ENCODE data around the gene GIPC3.

GIPC3 gene, protein sequence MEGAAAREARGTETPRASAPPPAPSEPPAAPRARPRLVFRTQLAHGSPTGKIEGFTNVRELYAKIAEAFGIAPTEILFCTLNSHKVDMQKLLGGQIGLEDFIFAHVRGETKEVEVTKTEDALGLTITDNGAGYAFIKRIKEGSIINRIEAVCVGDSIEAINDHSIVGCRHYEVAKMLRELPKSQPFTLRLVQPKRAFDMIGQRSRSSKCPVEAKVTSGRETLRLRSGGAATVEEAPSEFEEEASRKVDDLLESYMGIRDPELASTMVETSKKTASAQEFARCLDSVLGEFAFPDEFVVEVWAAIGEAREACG

DNA sequence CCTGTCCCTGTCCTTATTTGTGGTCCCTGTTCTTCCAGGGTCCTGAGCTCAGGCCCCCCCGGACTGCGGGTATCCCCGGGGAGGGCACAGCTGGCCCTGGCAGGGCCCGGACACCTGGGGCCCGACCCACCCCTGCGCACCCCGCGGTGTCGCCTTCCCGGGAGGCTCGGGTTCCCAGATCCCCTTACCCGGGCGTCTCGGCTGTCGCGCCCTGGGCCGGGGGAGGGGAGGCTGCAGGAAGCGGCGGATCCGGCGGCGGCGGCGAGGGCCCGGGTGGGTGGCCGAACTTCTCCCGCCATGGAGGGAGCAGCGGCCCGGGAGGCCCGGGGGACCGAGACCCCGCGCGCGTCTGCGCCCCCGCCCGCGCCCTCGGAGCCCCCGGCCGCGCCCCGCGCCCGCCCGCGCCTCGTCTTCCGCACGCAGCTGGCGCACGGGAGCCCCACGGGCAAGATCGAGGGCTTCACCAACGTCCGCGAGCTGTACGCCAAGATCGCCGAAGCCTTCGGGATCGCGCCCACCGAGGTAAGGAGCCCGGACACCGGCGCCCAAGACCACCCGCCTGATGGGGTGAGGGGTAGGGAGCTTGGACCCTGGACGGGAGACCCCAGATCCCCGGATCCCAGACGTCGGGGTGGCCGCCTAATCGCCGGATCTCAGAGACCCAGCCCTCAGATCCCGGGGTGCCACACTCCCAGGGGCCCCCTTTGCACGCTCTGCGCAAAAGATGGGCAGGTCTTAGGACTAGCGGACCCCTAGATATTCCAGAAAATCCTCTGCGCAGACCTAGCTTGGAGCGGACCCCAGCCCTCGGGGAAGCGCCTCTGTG, at the start of gene GIPC3:
Gene GIPC3, plus strand, starts transcription at position 178 of the 826 bp plus-strand sequence. Its CDS starts 120 bp downstream, at position 298.
- DNase-seq, result no peak

DNA sequence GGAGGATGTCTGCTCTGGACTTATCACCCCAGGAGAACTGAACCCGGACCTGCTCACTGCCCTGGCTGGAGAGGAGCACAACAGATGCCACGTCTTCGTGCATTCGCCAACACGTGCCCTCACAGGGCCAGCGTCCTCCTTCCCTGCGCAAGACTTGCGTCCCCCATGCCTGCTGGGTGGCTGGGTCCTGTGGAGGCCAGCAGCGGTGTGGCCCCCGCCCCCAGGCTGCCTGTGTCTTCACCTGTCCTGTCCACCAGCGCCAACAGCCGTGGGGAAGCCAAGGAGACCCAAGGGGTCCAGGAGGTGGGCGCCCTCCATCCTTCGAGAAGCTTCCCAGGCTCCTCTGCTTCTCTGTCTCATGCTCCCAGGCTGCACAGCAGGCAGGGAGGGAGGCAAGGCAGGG, 49.7 kb upstream of the GIPC3 start:
- DNase-seq, result no peak

DNA sequence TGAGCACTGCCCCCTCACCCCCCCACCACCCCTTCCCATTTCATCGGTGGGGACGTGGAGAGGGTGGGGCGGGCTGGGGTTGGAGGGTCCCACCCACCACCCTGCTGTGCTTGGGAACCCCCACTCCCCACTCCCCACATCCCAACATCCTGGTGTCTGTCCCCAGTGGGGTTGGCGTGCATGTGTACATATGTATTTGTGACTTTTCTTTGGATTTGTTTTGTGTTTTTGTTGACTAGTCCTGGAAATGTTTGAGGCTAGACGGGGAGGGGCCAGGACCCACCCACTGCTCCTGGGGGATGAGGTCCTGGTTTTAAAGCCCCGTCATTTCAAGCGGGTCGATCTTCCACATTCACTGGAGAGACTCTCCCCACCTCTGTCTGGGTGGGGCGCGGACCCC, 49.3 kb upstream of the GIPC3 start:
- DNase-seq, result no peak

DNA sequence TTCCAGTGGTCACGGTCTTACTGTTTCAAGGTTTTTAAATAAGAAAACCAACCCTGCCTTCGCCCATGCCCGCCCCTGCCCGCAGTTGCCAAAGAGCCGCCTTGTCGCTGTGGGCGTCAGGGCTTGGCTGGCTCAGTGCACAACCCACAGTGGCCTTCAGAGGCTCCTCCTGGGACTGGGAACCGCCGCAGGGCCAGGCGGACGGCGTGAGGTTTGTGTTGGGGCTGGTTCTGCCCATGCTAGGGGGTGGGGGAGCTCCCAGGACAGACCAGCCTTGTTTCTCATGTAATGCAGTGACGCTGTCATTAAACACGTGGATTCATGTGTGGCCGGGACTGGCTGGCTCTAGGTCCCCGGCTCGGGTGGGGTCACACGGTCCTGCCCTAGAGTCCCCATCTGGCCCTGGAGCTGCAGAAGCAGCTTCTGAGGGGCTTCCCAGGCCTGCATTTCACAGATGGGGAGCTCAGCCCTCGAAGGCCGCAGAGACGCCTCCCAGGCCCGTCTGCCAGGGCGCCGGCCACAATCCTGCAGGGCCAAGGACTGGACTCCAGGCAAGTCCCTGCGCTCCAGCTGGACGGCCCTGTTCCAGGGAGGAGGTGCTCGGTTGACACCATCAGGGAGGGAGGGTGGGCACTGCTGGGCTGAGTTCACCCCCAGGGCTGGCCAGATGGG, 48.7 kb upstream of the GIPC3 start:
- DNase-seq, result no peak

DNA sequence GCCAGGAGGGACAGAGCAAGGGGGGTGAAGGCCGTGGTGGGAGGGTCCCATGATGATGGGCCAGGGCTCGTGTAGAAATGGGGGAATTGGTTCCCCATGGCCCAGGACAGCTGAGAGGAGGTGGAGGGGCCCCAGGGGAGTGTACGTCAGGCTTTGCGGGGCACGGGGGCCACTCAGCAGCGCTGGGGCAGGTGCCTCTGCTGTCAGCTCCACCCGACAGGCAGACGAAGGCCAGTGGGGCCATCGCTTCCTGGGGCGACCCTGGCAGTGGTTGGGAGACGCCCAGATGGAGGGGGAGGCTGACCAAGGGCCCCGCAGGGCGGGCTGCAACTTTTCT, 48.2 kb upstream of the GIPC3 start:
- DNase-seq, result no peak

DNA sequence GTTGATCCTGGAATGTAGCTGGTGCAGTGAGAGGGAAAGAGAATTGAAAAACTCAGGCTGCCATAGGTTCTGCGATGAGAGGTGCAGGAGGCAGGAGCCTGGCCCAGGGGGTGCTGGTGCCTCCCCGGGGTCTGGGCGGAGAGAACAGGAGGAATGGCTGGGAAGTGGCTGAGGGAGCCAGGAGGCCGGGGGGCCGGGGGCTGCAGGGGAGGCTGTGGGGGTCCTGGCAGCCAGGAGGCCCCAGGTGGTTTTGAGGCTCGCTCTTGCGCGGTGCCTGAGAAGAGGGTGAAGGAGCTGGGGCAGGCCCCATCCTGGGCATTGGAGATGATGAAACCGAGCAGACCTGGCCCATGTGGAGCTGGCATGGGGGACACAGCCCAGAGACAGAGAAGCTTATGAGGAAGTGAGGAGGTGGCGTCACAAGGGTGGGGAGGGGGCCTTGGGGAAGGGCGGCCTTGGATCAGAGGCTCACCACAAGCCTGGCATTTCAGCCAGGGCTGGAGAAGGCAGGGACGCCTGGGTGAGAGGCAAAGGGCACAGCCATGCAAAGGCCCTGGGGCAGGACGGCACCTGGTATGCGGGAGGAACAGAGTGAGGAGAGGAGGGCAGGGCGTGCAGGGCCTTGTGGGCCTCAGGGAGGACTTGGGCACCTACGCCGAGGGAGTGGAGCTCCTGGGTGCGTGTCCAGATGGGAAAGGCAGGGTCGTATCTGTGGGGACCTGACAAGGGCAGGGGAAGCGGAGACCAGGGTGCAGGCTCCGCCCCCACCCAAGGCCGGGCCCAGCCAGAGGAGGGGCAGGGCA, 47.6 kb upstream of the GIPC3 start:
- DNase-seq, result no peak

DNA sequence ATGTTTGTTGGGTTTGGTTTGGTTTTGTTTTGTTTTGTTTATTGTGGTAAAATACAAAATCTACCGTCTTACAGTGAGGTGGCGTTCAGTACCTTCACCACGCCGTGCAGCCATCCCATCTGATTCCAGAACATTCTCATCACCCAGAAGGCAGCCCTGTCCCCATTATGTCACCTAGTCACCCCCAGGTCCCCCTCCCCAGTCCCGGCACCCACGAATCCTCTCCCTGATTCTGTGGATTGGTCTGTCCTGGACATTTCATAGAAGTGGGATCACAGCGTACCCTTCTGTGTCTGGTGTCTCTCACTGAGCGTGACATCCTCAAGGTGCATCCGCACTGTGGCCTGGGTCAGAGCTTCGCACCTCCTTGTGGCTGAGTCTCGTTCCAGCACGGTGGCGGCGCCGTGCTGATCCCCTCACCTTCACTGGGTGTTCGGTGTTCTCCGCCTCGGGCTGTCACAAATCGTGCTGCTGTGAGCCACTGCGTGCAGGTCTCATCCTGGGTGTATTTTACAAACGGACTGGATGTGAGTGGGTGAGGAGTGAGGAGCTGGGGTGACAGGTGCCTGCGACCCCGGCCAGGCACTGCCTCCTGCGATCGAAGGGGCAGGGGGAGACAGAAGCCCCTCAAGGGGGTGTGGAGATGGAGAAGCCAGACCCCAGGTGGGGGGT, 46.9 kb upstream of the GIPC3 start:
- DNase-seq, result no peak

DNA sequence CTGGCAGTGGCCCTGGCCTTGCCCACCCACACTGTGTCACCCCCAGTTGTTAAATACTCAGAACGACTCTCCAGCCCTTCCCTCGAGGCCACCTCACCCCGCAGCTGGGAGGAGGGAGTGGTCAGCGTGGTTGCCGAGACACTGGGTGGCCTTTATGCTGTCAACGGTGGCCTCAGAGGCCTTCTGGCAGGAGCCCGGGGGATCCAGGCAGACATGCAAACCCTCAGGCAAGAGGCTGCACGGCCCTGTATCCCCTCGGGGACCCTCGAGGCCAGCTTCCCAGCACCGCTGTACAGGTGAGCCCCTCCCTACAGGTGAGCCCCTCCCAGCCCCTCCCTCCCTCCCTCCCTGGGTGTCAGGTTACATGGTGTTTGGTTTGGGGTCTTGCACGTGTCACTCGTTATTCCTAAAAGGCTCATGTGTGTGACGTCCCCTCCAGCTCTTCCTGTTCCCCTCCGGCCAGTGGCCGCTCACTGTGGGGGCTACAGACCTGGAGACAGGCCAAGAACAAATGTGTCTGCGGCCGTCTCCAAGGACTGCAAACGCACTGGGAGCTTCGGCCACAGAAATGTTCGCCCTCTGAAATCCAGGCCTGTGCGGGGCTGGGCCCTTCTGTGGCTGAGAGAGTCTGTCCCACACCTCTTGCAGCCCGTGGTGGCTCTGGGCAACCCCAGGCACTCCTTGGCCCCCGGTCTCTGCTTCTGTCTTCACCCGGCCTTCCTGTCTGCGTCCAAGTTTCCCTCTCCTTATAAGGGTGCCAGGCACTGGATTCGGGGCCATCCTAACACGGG, 46.1 kb upstream of the GIPC3 start, which contains the start of gene TEKTIP1:
Gene TEKTIP1, plus strand, starts transcription at position 210 of the 791 bp plus-strand sequence. Its CDS starts 4 bp downstream, at position 214.
- no peak for DNase-seq

DNA sequence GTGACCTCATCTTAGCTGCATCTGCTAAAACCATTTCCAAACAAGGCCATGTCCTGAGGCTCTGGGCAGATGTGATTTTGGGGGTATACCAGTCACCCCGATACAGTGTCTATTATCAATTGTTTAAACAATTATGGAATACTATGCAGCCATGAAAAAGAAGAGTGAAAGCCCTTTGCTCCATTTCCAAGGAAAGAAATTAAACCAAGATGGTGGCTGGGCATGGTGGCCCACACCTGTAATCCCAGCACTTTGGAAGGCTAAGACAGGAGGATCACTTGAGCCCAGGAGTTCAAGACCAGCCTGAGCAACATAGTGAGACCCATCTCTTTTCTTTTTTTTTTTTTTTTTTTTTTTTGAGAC, 45.5 kb upstream of the GIPC3 start:
- DNase-seq, result no peak

DNA sequence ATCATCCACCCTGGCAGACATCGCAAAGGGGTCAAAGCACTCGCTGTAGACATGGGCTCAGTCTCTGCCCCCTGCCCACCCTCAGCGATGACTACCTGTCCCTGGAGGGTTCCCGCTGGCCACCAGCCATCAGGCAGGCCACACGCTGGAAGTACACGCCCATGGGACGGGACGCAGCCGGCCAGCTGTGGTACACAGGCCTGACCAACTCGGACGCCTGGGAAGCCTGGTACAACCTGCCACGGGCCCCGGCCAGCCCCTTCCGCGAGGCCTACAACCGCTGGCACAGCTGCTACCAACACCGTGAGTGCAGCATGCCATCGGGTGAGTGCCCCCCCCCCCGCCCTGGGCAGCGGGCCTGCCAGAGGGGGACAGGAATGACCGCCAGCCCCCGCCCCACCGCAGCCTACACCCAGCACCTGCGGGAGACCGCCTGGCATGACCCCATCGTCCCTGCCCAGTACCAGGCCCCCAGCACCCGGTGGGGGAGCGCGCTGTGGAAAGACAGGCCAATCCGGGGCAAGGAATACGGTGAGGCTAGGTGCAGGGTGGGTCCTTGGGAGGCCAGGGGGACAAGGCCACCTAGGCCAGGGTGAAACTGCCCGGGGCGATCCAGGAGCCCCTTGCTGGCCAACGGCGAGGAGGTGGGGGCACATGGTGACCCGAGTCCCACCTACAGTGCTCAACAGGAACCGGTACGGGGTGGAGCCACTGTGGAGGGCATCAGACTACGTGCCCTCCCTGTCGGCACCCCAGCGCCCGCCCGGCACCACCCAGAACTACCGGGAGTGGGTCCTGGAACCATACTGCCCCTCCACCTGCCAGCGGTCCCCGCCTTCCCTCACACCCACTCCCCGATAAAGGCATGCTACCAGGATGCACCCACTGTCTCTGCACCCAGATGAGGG, 41.9 kb upstream of the GIPC3 start:
- DNase-seq, result no peak

DNA sequence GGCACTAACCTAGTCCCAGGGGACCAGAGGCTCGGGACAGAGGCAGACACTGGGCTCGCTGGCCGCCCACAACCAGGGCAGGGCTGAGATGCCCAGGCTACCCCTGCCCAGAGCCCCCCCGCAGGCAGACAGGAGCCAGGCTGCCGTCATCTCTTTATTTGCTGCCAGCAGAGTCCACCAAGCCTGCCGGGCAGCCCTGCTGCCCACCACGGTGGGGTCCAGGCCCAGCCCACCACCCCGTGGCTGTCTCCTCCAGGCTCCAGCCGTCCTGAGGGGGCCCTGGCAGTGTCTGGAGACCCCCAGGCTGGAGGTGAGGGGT, 41.3 kb upstream of the GIPC3 start:
- no peak for DNase-seq

DNA sequence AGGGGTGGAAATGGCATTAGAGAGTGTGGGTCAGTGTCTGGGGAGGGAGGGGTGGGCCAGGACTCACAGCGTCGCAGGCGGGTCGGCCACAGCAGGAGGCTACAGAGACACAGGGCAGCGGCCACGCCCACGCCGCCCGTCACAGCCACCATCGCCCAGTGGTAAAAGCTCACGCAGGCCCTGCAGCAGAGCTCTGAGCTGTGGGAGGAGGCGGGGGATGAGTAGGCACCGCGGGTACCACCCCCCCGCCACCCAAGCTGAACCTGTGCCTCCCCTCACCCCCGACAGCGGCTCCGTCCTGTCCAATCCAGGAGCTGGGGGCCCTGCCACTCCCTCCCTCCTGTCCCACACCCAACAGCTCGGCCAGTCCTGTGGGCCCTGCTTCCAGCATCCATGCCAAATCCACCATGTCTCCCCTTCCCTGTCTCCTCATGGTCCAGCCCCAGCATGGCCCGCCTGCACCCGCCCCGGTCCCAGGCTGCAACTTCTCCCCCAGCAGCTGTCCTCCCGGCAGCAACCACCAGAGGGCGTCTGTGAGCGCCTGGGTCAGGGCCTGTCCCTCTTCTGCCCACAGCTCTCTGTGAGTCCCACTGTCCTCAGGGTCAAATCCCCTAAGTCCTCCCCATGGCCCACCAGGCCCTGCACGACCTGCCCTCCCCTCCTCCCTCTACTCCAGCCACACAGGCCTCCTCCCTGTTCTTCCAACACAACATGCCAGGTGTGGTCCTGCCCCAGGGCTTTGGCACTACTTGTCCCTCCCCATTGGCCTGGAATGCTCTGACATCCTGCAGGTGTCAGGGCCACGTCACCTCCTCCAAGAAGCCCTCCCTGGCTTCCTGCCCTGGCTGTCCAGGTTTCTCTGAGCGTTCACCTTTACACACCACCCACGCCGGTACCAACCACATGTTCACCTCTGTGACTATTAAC, 40.3 kb upstream of the GIPC3 start:
- peak; percentile 18 for DNase-seq

DNA sequence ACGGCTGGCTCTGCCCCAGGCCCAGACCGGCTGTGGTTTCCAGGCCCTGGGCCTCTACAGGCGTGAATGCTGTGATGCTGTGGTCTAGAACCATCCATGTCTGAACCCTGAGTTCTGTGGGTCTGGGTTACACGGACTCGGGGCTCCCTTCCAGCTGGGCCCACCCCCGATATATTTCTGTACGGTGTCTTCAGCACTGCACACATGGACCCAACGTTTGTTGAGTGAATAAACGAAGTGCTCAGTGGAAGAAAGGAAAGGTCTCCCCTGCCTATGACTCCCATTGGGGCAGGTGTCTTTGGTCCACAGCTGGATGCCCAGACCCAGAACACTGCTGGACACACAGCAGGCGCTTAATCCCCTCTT, 39.6 kb upstream of the GIPC3 start:
- DNase-seq, result no peak

DNA sequence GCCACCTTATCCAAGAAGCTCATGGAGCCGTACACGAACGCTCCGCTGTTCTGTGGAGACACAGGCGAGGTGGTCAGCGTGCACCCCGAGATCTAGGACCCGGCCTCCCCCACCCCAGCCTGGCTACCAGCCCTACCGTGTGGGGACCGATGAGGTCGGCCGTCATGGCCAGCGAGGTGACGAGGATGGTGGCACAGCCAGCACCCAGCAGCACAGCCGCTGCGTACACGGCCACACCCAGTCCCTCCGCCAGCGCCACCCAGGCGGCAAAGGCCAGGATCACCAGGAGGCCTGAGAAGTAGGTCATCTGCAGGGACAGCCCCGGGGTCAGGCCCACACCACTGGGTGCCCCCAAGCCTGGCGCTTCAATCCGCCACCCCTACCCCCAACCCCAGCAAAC, 39.2 kb upstream of the GIPC3 start:
- DNase-seq, result no peak

DNA sequence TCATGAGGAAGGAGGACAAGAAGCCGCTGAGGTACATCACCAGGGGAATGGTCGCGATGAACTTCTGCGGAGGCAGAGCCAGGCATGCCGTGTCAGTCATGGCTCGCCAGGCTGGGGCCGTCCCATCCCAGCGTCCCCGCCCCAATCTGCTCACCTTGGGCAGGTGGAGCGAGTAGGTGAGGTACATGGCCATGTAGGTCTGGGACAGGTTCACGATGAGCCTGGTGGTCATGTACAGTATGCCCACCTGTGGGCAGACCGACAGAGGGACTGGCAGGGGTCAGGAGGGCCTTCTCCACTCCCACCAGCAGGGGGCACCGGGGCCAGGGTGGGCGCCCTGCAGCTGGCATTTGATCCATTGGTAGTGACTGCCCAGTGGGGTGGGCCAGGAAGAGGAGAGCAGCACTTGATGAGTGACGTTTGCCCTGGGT, 38.0 kb upstream of the GIPC3 start:
- DNase-seq, result no peak

DNA sequence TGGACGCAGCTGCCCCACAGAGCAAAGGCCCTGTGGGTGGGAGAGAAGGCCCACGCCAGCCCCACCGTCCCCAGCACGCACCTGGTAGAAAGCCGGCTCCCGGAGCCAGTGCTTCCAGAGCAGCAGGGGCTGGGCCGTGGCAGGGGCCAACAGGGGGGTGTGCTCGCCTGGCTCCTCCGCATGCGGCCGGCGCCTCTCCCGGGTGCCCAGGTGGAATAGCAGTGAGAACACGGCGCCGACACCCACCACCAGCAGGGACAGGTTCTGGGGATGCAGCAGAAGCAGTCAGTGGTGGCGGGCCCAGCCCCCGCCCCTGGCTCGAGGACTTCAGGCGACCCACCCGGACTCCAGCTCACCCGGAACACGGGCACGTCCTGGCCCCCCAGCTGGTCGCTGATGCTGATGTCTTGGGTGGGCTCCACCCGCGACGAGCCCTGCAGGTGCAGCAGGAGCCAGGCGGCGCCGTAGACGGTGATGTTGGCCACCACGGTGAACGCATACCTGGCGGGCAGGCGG, 37.5 kb upstream of the GIPC3 start:
- no peak for DNase-seq

DNA sequence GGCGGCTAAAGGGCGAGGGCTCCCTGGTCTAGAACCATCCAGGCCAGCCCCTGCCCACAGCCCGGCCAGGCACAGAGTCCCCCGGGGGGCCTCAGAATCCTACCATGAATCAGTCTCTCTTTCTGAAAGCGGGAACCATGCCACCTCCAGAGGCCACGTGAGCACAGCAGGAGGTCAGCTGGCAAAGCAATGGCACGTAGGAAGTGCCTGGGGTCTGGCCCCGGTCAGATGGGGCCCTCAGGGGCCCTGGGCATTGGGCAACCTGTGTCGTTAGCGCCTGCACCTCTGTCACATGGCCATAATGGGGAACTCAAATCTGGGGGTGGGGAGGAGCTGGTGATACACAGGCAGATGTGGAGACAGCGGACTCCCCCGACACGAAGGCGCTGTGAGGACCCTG, 36.7 kb upstream of the GIPC3 start:
- no peak for DNase-seq

DNA sequence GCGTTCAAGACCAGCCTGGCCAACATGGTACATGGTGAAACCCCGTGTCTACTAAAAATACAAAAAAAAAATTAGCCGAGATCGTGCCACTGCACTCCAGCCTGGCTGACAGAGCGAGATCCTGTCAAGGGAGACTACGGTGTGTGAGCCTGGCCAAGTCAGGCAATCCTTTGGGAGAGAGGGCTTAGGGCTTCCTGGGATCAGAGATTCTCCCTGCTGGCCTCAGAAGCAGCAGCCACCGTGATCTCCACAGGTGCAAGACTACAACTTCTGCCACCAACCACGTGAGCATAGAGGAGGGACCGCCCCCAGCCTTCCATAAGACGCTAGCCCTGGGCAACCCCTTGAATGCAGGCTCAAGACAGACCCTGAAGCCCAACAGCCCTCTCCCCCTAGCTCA, 35.5 kb upstream of the GIPC3 start:
- no peak for DNase-seq
